ENCODE measurements around the gene UPK2. TPM values are rescaled to one million over a fixed set of nuclear protein-coding genes. Genes with fewer than 3 reads are reported as not detected.

UPK2 gene
- total and polyA plus RNA-seq, 10 donors, result 0.09 to 0.13 TPM; not detected in 8

- Histone ChIP-seq H3K4me3 (peak overlapping the region in 5 of 8 donors; percentile 19 to 55 (median 23)), H3K27me3 (replicated peaks in 1 of 7) (peaks cover 0 to 8% (median 0%) of the 10 kb centered on the region in 7 donors), H3K27ac (peak overlapping the region; percentile 84 to 98 (median 90)), H3K9me3 (no peaks in the 10 kb centered on the region), H3K4me1 (peaks cover 87 to 100% (median 99%) of the 10 kb centered on the region in 6 donors), H3K36me3 (peaks cover 0 to 7% (median 0%) of the 10 kb centered on the region in 6 donors)
- intact Hi-C loops (cut with DNase I; ENCODE audit: low total_unique reads), result no loop called here
- 4 to 16% (median 11%) methylated on average over 6 to 9 of the region's 9 CpGs for WGBS, 5 donors
- peak; percentile 86 for DNase-seq
- no peak for TF ChIP-seq POLR2A (IDR thresholded peaks at IDR 0.05)
- TF ChIP-seq POLR2AphosphoS5 (IDR thresholded peaks at IDR 0.05), result peak; percentile 12 to 50 (median 15)
Observed at GRCh38 chr11:118913411-118914125, 42.5 kb upstream of the UPK2 start.

DNA sequence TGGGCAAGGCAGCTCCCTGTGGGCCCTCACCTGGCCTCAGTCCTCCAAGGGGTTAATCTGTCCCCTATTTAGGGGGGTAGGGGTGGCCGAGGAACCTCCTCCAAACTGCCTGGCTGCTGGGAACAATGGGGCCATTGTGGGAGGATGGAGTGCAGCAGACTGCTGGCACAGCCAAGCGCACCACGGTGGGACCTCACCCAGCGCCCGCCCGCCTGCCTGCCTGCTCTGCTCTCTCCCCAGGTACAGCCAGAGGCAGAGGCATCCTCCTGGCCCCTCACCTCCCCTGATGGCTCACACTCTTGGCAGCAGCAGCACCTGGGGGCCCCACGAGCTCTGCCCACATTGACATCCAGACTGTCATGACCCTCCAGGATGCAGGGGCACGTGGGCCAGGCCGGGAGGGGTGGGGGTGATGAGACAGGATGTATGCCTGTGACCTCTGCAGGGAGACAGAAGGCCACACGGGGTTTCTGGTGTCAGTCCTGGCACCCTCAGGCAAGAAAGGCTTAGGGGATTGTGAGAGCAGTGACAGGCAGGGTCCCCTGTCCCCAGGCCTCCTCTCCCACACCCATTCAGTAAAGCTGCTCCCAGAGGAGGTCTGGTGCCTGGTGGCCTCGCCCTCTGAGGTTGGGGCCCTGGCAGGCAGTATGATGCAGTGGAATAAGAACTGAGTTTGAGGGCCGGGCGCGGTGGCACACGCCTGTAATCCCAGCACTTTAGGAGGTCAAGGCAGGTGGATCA, 41.8 kb upstream of the UPK2 start:
- TF ChIP-seq, protein P1, sequence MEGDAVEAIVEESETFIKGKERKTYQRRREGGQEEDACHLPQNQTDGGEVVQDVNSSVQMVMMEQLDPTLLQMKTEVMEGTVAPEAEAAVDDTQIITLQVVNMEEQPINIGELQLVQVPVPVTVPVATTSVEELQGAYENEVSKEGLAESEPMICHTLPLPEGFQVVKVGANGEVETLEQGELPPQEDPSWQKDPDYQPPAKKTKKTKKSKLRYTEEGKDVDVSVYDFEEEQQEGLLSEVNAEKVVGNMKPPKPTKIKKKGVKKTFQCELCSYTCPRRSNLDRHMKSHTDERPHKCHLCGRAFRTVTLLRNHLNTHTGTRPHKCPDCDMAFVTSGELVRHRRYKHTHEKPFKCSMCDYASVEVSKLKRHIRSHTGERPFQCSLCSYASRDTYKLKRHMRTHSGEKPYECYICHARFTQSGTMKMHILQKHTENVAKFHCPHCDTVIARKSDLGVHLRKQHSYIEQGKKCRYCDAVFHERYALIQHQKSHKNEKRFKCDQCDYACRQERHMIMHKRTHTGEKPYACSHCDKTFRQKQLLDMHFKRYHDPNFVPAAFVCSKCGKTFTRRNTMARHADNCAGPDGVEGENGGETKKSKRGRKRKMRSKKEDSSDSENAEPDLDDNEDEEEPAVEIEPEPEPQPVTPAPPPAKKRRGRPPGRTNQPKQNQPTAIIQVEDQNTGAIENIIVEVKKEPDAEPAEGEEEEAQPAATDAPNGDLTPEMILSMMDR (IDR thresholded peaks at IDR 0.05 in 8 of 11, conservative IDR thresholded peaks at IDR 0.05 in 3 of 11), result no peak
- TF ChIP-seq POLR2AphosphoS5 (IDR thresholded peaks at IDR 0.05) (peak; percentile 80 to 82 (median 81)), POLR2A (IDR thresholded peaks at IDR 0.05) (no peak)
- Histone ChIP-seq H3K27me3 (replicated peaks in 1 of 7) (peaks cover 0 to 8% (median 0%) of the 10 kb centered on the region in 7 donors), H3K36me3 (peaks cover 0 to 4% (median 0%) of the 10 kb centered on the region in 6 donors), H3K4me1 (peaks cover 87 to 100% (median 98%) of the 10 kb centered on the region in 6 donors), H3K9me3 (no peaks in the 10 kb centered on the region), H3K4me3 (peak overlapping the region in 5 of 8 donors; percentile 19 to 55 (median 23)), H3K27ac (peak overlapping the region; percentile 84 to 98 (median 90))
- intact Hi-C loops (cut with DNase I; ENCODE audit: low total_unique reads), result no loop called here
- DNase-seq, result peak; percentile 95
- WGBS, 5 donors, result 16 to 35% (median 23%) methylated on average over 10 to 15 of the region's 15 CpGs

GRCh38 chr11:118914987-118915386, 41.1 kb upstream of the UPK2 start:
- Histone ChIP-seq H3K4me1 (peaks cover 89 to 100% (median 98%) of the 10 kb centered on the region in 6 donors), H3K4me3 (peak overlapping the region in 1 of 8 donors; percentile 55), H3K9me3 (no peaks in the 10 kb centered on the region), H3K36me3 (peaks cover 0 to 4% (median 0%) of the 10 kb centered on the region in 6 donors), H3K27me3 (replicated peaks in 1 of 7) (peaks cover 0 to 8% (median 0%) of the 10 kb centered on the region in 7 donors), H3K27ac (peak overlapping the region; percentile 84 to 98 (median 90))
- TF ChIP-seq POLR2A (IDR thresholded peaks at IDR 0.05), result no peak
- TF ChIP-seq POLR2AphosphoS5 (IDR thresholded peaks at IDR 0.05), result no peak
- TF ChIP-seq, protein P1 (IDR thresholded peaks at IDR 0.05 in 8 of 11, conservative IDR thresholded peaks at IDR 0.05 in 3 of 11), result no peak
- DNase-seq, result no peak
- 39 to 64% (median 52%) methylated on average over 4 of the region's 4 CpGs for WGBS, 5 donors
- intact Hi-C loops (cut with DNase I; ENCODE audit: low total_unique reads), result no loop called here

DNA sequence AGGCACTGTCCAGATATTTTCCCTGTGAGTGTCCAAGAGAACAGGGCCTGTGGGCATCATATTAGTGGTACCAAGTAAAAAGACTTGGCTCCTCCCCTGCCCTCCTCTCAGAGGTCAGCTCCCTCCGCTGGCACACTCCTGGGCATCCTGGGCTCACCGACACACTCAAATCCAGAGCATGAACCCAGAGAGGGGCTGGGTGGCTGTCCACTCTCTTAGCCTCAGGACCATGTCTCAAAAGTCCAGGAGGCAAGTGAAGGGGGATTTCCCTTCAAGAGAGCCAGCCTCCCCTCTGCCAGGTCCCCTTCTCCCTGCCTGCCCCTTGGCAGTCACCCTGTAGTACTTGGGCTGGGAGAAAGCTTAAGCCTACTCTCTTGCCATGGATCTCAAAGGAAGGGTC, 40.7 kb upstream of the UPK2 start:
- 73 to 100% (median 81%) methylated on average over 2 of the region's 2 CpGs for WGBS, 5 donors
- H3K27ac ChIP-seq, result peak overlapping the region; percentile 84 to 98 (median 90)
- no peak for DNase-seq
- H3K27me3 ChIP-seq (replicated peaks in 1 of 7), result peaks cover 0 to 4% (median 0%) of the 10 kb centered on the region in 7 donors
- intact Hi-C loops (cut with DNase I; ENCODE audit: low total_unique reads), result no loop called here
- H3K4me3 ChIP-seq, result peak overlapping the region in 1 of 8 donors; percentile 55
- H3K4me1 ChIP-seq, result peaks cover 92 to 100% (median 98%) of the 10 kb centered on the region in 6 donors
- no peak for TF ChIP-seq POLR2A (IDR thresholded peaks at IDR 0.05)
- no peaks in the 10 kb centered on the region for H3K9me3 ChIP-seq
- peaks cover 0 to 4% (median 0%) of the 10 kb centered on the region in 6 donors for H3K36me3 ChIP-seq
